Urinary bladder (tissue), 4 donors: ENCODE data around the gene FLNB. TPM values are rescaled to one million over a fixed set of nuclear protein-coding genes. Genes with fewer than 3 reads are reported as not detected.

Source experiments
- DNase-seq: peaks from one replicate; pipeline ENCODE4 v3.0.0-alpha.2; 2015; ENCODE audit errors: extremely low spot score
- H3K27ac ChIP-seq: one replicate; pipeline ENCODE4 v1.5.1; 2013; ENCODE audit warnings: low read depth, mild to moderate bottlenecking, moderate library complexity
- H3K36me3 ChIP-seq: one replicate; pipeline ENCODE4 v1.6.1; 2013; ENCODE audit warnings: mild to moderate bottlenecking, moderate library complexity; ENCODE audit not compliant: insufficient read depth
- H3K4me1 ChIP-seq: one replicate; pipeline ENCODE4 v1.6.1; 2013; ENCODE audit warnings: mild to moderate bottlenecking, moderate library complexity; ENCODE audit not compliant: insufficient read depth
- H3K4me3 ChIP-seq: one replicate; pipeline ENCODE4 v1.5.1; 2013; ENCODE audit warnings: low read depth, low read length
- WGBS: extraction: QIAGEN DNeasy Blood & Tissue Kit; methylation state at CpG from one replicate; pipeline ENCODE4 v1.1.7; 2013; 5-methylcytosine and 5-hydroxymethylcytosine counted together
- polyA plus RNA-seq: library from polyadenylated mRNA; stranded (reverse); fragments of 200-250 nt; gene quantifications from one replicate; pipeline ENCODE4 v1.2.3, GENCODE V29; 2013
- total RNA-seq: library from RNA; depleted of rRNA; stranded (reverse); fragments of >200 nt; gene quantifications from one replicate; pipeline ENCODE4 v1.2.3, GENCODE V29; 2014
- donor health status: healthy with polysubstance abuse.
- donor health status: healthy.

FLNB gene
- total and polyA plus RNA-seq, 2 donors = 98.3 to 155 TPM

DNA sequence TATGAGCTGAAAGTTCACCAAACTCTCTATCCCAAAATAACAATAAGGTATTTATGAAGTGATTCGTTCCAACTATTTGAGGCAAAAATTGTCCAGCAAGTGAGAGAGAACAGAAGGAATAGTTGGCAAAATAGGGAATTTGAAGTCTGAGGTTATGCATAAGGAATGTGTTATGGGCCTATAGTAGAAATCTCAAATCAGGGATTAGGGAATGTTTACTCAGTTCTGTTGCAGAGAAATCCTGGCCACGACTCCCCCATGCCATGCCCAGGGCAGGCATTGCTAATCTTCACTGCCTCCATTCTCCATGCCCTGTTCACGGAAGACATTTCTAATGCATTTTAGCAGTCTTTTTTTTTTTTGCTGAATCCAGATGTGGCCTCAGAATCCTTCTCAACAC, 58.6 kb downstream of the FLNB start:
- peak overlapping the region; percentile 39 for H3K27ac ChIP-seq
- H3K4me1 ChIP-seq = peaks cover 4% of the 10 kb centered on the region
- WGBS = 23% methylated on average over 3 of the region's 3 CpGs
- DNase-seq = no peak
- H3K4me3 ChIP-seq = no peak overlapping the region
- H3K36me3 ChIP-seq = no peaks in the 10 kb centered on the region

GRCh38 chr3:58068122-58068809, 60.0 kb downstream of the FLNB start:
- no peak for DNase-seq
- H3K4me1 ChIP-seq = peaks cover 4% of the 10 kb centered on the region
- H3K36me3 ChIP-seq = no peaks in the 10 kb centered on the region
- WGBS = 54% methylated on average over 2 of the region's 2 CpGs
- H3K4me3 ChIP-seq = no peak overlapping the region
- no peak overlapping the region for H3K27ac ChIP-seq

GRCh38 chr3:58071480-58071971, 63.3 kb downstream of the FLNB start:
- H3K36me3 ChIP-seq = no peaks in the 10 kb centered on the region
- peaks cover 4% of the 10 kb centered on the region for H3K4me1 ChIP-seq
- no peak overlapping the region for H3K27ac ChIP-seq
- DNase-seq = no peak
- no peak overlapping the region for H3K4me3 ChIP-seq
- WGBS = 61% methylated on average over 7 of the region's 7 CpGs

DNA sequence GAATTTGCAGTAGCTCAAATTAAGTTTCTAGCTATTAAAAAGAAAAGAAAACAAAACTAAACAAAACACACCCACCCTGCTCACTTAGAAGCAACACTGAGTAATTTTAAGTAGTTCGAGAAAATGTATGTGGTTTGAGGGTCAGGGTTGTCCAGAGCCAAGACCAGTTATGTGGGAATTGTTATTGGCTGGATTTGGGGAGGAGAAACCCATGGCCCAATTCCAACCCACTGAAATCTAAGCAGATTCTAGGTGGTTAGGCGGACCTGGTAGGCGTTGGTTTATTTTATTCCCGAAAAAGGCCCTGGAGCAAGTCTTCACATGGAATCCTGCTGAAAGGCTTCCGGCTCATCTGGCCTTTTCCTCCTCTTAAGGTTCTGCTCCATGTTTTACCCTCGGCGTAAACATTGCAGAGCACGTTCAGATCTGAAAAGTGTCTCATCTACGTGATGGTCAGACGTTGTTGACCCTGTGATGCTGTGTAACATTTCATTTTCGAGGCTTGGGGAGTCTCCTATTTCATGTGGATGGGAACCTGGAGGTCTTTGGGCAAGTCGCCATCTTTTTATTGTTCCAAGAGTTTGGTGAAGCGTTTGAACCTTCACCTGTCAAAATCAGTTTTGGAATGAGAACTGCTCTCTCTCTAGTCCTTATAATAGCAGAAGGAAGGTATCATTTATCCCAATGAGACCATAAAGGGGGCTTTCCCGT, 64.0 kb downstream of the FLNB start:
- Histone ChIP-seq H3K4me3 (no peak overlapping the region), H3K27ac (no peak overlapping the region), H3K36me3 (peaks cover 3% of the 10 kb centered on the region), H3K4me1 (peaks cover 4% of the 10 kb centered on the region)
- 41% methylated on average over 14 of the region's 14 CpGs for WGBS
- no peak for DNase-seq

GRCh38 chr3:58072763-58073130, 64.5 kb downstream of the FLNB start:
- 50% methylated on average over 3 of the region's 3 CpGs for WGBS
- Histone ChIP-seq H3K4me3 (no peak overlapping the region), H3K36me3 (peaks cover 3% of the 10 kb centered on the region), H3K27ac (no peak overlapping the region), H3K4me1 (peaks cover 4% of the 10 kb centered on the region)
- DNase-seq = no peak

- 45% methylated on average over 8 of the region's 8 CpGs for WGBS
- H3K4me1 ChIP-seq = peaks cover 2% of the 10 kb centered on the region
- no peak overlapping the region for H3K4me3 ChIP-seq
- peaks cover 3% of the 10 kb centered on the region for H3K36me3 ChIP-seq
- H3K27ac ChIP-seq = no peak overlapping the region
- no peak for DNase-seq
Measured at GRCh38 chr3:58073301-58074108, 65.3 kb downstream of the FLNB start.

GRCh38 chr3:58074116-58074715, 66.0 kb downstream of the FLNB start:
- Histone ChIP-seq H3K4me1 (no peaks in the 10 kb centered on the region), H3K4me3 (no peak overlapping the region), H3K27ac (no peak overlapping the region), H3K36me3 (peaks cover 3% of the 10 kb centered on the region)
- DNase-seq = no peak
- WGBS = 52% methylated on average over 5 of the region's 5 CpGs

- H3K36me3 ChIP-seq = peaks cover 3% of the 10 kb centered on the region
- H3K27ac ChIP-seq = no peak overlapping the region
- no peak overlapping the region for H3K4me3 ChIP-seq
- H3K4me1 ChIP-seq = no peaks in the 10 kb centered on the region
- WGBS = 59% methylated on average over 2 of the region's 2 CpGs
- no peak for DNase-seq
Measured at GRCh38 chr3:58074997-58075396, 66.8 kb downstream of the FLNB start.

DNA sequence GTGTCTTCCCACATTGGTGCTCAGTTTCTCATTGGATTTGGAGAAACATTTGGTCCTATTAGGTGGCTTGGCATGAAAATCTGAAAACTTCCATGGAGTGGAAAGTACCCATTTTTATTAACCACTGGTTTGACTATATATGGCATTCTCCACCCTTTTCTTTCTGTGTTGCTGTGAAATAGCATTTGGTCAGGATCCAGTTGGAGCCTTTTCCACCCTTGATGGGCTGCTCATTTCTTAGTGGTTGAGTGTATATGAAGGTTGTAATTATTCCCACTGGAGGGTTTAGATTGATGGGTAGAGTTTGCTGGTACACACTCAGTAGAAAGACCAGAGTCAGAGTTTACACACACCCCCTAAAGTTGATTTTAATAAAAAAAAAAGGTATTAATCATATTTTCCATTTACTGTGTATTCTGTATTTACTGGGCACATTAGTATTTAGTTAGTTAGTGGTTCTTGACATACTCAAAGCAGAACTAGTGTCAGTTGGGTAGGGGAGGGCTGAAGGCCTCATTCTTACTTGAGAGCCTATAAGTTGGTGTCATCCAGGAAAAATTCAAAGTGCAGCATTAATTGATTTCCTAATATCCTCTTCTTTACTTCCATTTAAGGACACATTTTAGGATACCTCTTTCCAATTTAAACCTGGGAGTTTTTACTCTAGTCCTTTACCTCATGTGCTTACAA, 69.5 kb downstream of the FLNB start:
- H3K36me3 ChIP-seq = peaks cover 3% of the 10 kb centered on the region
- no peak overlapping the region for H3K4me3 ChIP-seq
- H3K27ac ChIP-seq = no peak overlapping the region
- H3K4me1 ChIP-seq = no peaks in the 10 kb centered on the region
- no peak for DNase-seq

DNA sequence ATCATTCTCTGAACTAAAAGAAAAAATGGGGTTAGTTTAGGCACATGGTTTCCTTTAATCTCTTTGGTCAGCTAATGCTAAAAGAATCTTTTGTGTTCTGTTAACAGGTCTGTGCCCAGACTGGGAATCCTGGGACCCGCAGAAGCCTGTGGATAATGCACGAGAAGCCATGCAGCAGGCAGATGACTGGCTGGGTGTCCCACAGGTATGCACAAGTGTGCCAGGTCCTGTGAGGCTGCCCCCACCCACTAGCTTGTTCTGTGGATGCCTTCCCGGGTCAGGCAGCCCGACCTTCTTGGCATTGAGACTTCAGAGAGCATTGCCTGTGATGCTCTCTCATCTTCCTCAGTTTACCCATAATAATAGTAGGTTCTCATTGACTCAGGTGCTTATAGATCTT, 70.4 kb downstream of the FLNB start:
- DNase-seq = no peak
- WGBS = 84% methylated on average over 4 of the region's 4 CpGs
- no peak overlapping the region for H3K27ac ChIP-seq
- peaks cover 3% of the 10 kb centered on the region for H3K36me3 ChIP-seq
- H3K4me1 ChIP-seq = no peaks in the 10 kb centered on the region
- H3K4me3 ChIP-seq = no peak overlapping the region

DNA sequence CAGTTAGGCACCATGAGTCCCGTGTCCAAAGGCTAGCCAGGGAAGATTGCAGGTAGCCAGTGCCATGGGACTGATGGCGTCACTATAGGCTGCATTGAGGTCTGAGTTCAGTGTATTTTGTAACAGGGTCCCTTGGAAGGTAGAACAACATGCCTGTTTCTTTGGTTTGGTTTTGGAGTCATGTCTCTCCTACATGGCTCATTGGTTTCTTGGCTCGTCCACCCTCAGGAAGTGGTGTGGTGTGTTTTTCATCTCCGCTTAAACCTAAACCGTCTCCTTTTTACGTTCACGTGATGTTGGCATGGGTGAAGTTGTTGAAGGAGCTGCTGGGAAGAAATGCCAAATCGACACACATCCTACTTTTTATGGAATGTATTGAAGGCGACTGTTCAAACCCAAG, 71.6 kb downstream of the FLNB start:
- H3K36me3 ChIP-seq = peaks cover 3% of the 10 kb centered on the region
- no peak for DNase-seq
- 78% methylated on average over 9 of the region's 9 CpGs for WGBS
- no peaks in the 10 kb centered on the region for H3K4me1 ChIP-seq
- no peak overlapping the region for H3K27ac ChIP-seq
- no peak overlapping the region for H3K4me3 ChIP-seq

DNA sequence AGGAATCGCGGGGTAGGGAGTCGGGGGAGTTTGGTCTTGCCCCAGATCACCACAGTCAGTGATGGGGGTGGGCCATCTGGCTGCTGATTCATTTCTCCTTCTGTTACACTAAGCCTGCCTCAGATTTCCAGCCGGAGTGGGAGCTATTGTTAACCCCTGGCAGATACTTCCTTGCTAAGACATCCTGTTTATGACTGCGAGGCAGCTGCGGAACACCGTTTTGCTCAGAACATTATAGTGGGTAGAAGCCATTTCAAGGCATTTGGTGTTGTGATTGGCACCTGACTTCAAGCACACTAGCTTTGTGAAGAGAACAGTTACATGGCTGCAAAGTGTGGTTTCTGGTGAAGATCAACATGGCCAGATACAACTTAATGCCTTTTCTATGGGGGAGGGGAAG, 73.8 kb downstream of the FLNB start:
- no peaks in the 10 kb centered on the region for H3K4me1 ChIP-seq
- H3K36me3 ChIP-seq = peaks cover under 1% of the 10 kb centered on the region
- no peak for DNase-seq
- H3K4me3 ChIP-seq = no peak overlapping the region
- H3K27ac ChIP-seq = no peak overlapping the region
- WGBS = 25% methylated on average over 7 of the region's 7 CpGs

GRCh38 chr3:58084166-58084565, 75.9 kb downstream of the FLNB start:
- no peaks in the 10 kb centered on the region for H3K4me1 ChIP-seq
- WGBS = 39% methylated on average over 3 of the region's 4 CpGs
- H3K27ac ChIP-seq = no peak overlapping the region

More at GRCh38 chr3:58084166-58084565, 75.9 kb downstream of the FLNB start:
- no peak for DNase-seq
- Histone ChIP-seq H3K4me3 (no peak overlapping the region), H3K36me3 (no peaks in the 10 kb centered on the region)
